Right lobe of liver (tissue), 6 donors: ENCODE data around the gene BRCC3. TPM values are rescaled to one million over a fixed set of nuclear protein-coding genes. Genes with fewer than 3 reads are reported as not detected.

ENCODE experiments used
- ATAC-seq, 4 donors: fragments of 200-7000 bp; cut with Tn5 transposase; one replicate each; pipeline ENCODE4 v1.9.1; 2020; ENCODE audit warnings: mild to moderate bottlenecking in 4 of 4, moderate library complexity in 4 of 4
- DNase-seq, 3 donors: peaks; one replicate each; pipeline ENCODE4 v3.0.0-alpha.2; 2020
- H3K27ac ChIP-seq, 3 donors: fragments of 200-600 bp; one replicate each; pipeline ENCODE4 v1.8.0; 2022
- H3K27me3 ChIP-seq, 2 donors: fragments of 200-600 bp; one replicate each; pipeline ENCODE4 v1.8.0; 2022
- H3K36me3 ChIP-seq, 4 donors: fragments of 200-600 bp; sonication (generic) in 1 of 4; one replicate each; pipeline versions ENCODE4 v1.5.1 to v1.8.0; 2017 to 2022; ENCODE audit warnings: control low read depth in 1 of 4
- H3K4me1 ChIP-seq, 4 donors: fragments of 200-600 bp; sonication (generic) in 1 of 4; one replicate each; pipeline versions ENCODE4 v1.5.1 to v1.8.0; 2017 to 2022; ENCODE audit warnings: control low read depth in 1 of 4
- H3K4me3 ChIP-seq, 3 donors: fragments of 200-600 bp; one replicate each; pipeline ENCODE4 v1.8.0; 2022
- H3K9me3 ChIP-seq, 4 donors: fragments of 200-600 bp; sonication (generic) in 1 of 4; one replicate each; pipeline versions ENCODE4 v1.5.1 to v1.8.0; 2017 to 2022; ENCODE audit warnings: control low read depth in 1 of 4
- CTCF ChIP-seq, 4 donors: fragments of 200-600 bp in 3 of 4; fragments of 450-650 bp in 1 of 4; IDR thresholded peaks; one replicate each; pipeline versions ENCODE4 v1.5.1 to v1.8.0; 2016 to 2022; ENCODE audit warnings: antibody characterized with exemption in 4 of 4, mild to moderate bottlenecking in 2 of 4
- POLR2A ChIP-seq: fragments of 450-650 bp; IDR thresholded peaks from one replicate; pipeline ENCODE4 v1.6.1; 2017; ENCODE audit warnings: antibody characterized with exemption, mild to moderate bottlenecking
- WGBS: methylation state at CpG from one replicate; pipeline ENCODE4 v1.1.6; 2018; ENCODE audit warnings: low coverage, low lambda C conversion rate; ENCODE audit not compliant: insufficient coverage; ENCODE audit errors: missing lambda C conversion rate; 5-methylcytosine and 5-hydroxymethylcytosine counted together
- intact Hi-C, 2 donors: fragments of 100-400 bp; cut with DNase I; formaldehyde crosslinking; loops; one replicate each; pipeline versions ENCODE4 v1.11.2 to v1.14.1; 2022
- total RNA-seq, 6 experiments: library from RNA; depleted of rRNA in 2 of 6; stranded (reverse); fragments of >200 nt in 2 of 6; fragmentation: NEBNext Ultra II Directional in 3 of 6; extraction: Animal tissue kit (Norgen Biotek cat#: 25700) in 3 of 6; gene quantifications; one replicate each; pipeline versions ENCODE4 v1.1.0 to v1.2.4, GENCODE V29; 2016 to 2023
- donor health status: DM: no; HTN: yes; CAD: no.
- donor health status: DM: no; HTN: no; CAD: no.
- donor health status: DM: no; HTN: no; CAD: no.
- donor health status: DM: no; HTN: yes; CAD: no.
- donor health status: DM: no; HTN: yes; CAD: no.

BRCC3 gene
- total RNA-seq, 6 experiments from 2014 or later = 10.1 to 13.4 (median 10.5) TPM

- no peak overlapping the region for H3K4me3 ChIP-seq
- DNase-seq (no peak), ATAC-seq (no peak)
- H3K36me3 ChIP-seq = no peaks in the 10 kb centered on the region
- intact Hi-C loops = no loop called here
- no peak for TF ChIP-seq CTCF (IDR thresholded peaks at IDR 0.05)
- no peak for TF ChIP-seq POLR2A
- H3K9me3 ChIP-seq = no peaks in the 10 kb centered on the region
- no peaks in the 10 kb centered on the region for H3K27me3 ChIP-seq
- H3K27ac ChIP-seq = no peak overlapping the region
- 59% methylated on average over 5 of the region's 5 CpGs for WGBS
- no peaks in the 10 kb centered on the region for H3K4me1 ChIP-seq
Observed at GRCh38 chrX:155031657-155032056, 39.7 kb upstream of the BRCC3 start.

GRCh38 chrX:155035688-155036087, 35.6 kb upstream of the BRCC3 start:
- Histone ChIP-seq H3K9me3 (no peaks in the 10 kb centered on the region), H3K27me3 (no peaks in the 10 kb centered on the region), H3K36me3 (no peaks in the 10 kb centered on the region), H3K4me3 (no peak overlapping the region), H3K4me1 (no peaks in the 10 kb centered on the region), H3K27ac (no peak overlapping the region)
- ATAC-seq = no peak
- 70% methylated on average over 4 of the region's 4 CpGs for whole genome bisulfite sequencing
- no peak for TF ChIP-seq POLR2A
- no peak for TF ChIP-seq CTCF (IDR thresholded peaks at IDR 0.05)
- intact Hi-C loops = no loop called here
- DNase-seq = no peak

- H3K27me3 ChIP-seq = no peaks in the 10 kb centered on the region
- ATAC-seq (no peak), DNase-seq (no peak)
- no peak overlapping the region for H3K27ac ChIP-seq
- TF ChIP-seq CTCF (IDR thresholded peaks at IDR 0.05) = no peak
- no peak for TF ChIP-seq POLR2A
- intact Hi-C loops = no loop called here
- WGBS = 57% methylated on average over 6 of the region's 6 CpGs
- H3K4me3 ChIP-seq = no peak overlapping the region
- no peaks in the 10 kb centered on the region for H3K4me1 ChIP-seq
- no peaks in the 10 kb centered on the region for H3K36me3 ChIP-seq
- H3K9me3 ChIP-seq = no peaks in the 10 kb centered on the region
Observed at GRCh38 chrX:155046129-155046810, 25.0 kb upstream of the BRCC3 start.

GRCh38 chrX:155046811-155047528, 24.3 kb upstream of the BRCC3 start:
- Histone ChIP-seq H3K36me3 (no peaks in the 10 kb centered on the region), H3K9me3 (no peaks in the 10 kb centered on the region), H3K27ac (no peak overlapping the region), H3K27me3 (no peaks in the 10 kb centered on the region), H3K4me3 (no peak overlapping the region), H3K4me1 (peaks cover 0 to 3% (median 0%) of the 10 kb centered on the region in 4 donors)
- 51% methylated on average over 5 of the region's 5 CpGs for WGBS
- TF ChIP-seq POLR2A (no peak), CTCF (IDR thresholded peaks at IDR 0.05) (no peak)
- intact Hi-C loops = no loop called here
- ATAC-seq (no peak), DNase-seq (no peak)
